Common myeloid progenitor, CD34-positive (primary cell): ENCODE data around the gene REEP1.

Source experiments
- CTCF ChIA-PET: fragments of 350-600 bp; sonication (Branson Sonifier 250); formaldehyde crosslinking; loops from one replicate; lab custom pipeline; 2021; ENCODE audit warnings: antibody characterized with exemption; lab: Charles Lee
- POLR2A ChIA-PET: fragments of 350-600 bp; sonication (Branson Sonifier 250); formaldehyde crosslinking; loops from one replicate; lab custom pipeline; 2021; ENCODE audit warnings: antibody characterized with exemption; lab: Charles Lee
- DNase-seq, 3 donors: peaks; one replicate each; pipeline versions ENCODE4 v3.0.0 to v3.0.0-alpha.2; 2013
- H3K27ac ChIP-seq, 2 experiments: 1 replicate in 1 of 2; 2 replicates in 1 of 2; pipeline ENCODE4 v1.7.0; 2013; ENCODE audit warnings: inconsistent platforms in 2 of 2, low read length in 2 of 2, mild to moderate bottlenecking in 2 of 2, low read depth in 1 of 2, moderate library complexity in 1 of 2; ENCODE audit not compliant: severe bottlenecking in 2 of 2, insufficient read depth in 1 of 2, poor library complexity in 1 of 2
- H3K27me3 ChIP-seq, 5 experiments: replicated peaks in 2 of 5; 1 replicate in 3 of 5; 2 replicates in 2 of 5; pipeline versions ENCODE4 v1.6.1 to v1.7.0; 2013; ENCODE audit warnings: low read length in 4 of 5, mild to moderate bottlenecking in 2 of 5, moderate library complexity in 2 of 5, inconsistent platforms in 1 of 5; ENCODE audit not compliant: insufficient read depth in 5 of 5, control insufficient read depth in 4 of 5
- H3K36me3 ChIP-seq, 4 experiments: 1 replicate in 2 of 4; 2 replicates in 2 of 4; pipeline versions ENCODE4 v1.6.1 to v1.7.0; 2013; ENCODE audit warnings: low read length in 3 of 4, control low read depth in 1 of 4, mild to moderate bottlenecking in 1 of 4; ENCODE audit not compliant: control insufficient read depth in 4 of 4, insufficient read depth in 4 of 4
- H3K4me1 ChIP-seq, 4 experiments: 1 replicate in 3 of 4; 2 replicates in 1 of 4; pipeline versions ENCODE4 v1.6.1 to v1.7.1; 2013; ENCODE audit warnings: low read length in 3 of 4, mild to moderate bottlenecking in 3 of 4, control low read depth in 1 of 4, inconsistent platforms in 1 of 4, moderate library complexity in 1 of 4; ENCODE audit not compliant: control insufficient read depth in 4 of 4, insufficient read depth in 4 of 4; ENCODE audit errors: control extremely low read depth in 1 of 4
- H3K4me3 ChIP-seq, 7 experiments: 1 replicate in 4 of 7; 2 replicates in 3 of 7; pipeline versions ENCODE4 v1.5.1 to v1.7.0; 2013; ENCODE audit warnings: mild to moderate bottlenecking in 7 of 7, low read length in 6 of 7, moderate library complexity in 6 of 7, inconsistent platforms in 2 of 7, low read depth in 2 of 7, control low read depth in 1 of 7; ENCODE audit not compliant: insufficient read depth in 4 of 7, control insufficient read depth in 1 of 7; ENCODE audit errors: extremely low read depth in 1 of 7
- H3K9me3 ChIP-seq, 5 experiments: 1 replicate in 4 of 5; 2 replicates in 1 of 5; pipeline versions ENCODE4 v1.6.1 to v1.7.1; 2013; ENCODE audit warnings: low read length in 4 of 5, mild to moderate bottlenecking in 2 of 5, inconsistent platforms in 1 of 5, low read depth in 1 of 5, moderate library complexity in 1 of 5; ENCODE audit not compliant: control insufficient read depth in 4 of 5, insufficient read depth in 2 of 5; ENCODE audit errors: control extremely low read depth in 1 of 5
- WGBS: methylation state at CpG from one replicate; pipeline ENCODE4 v1.1.5; 2013; ENCODE audit not compliant: insufficient coverage; 5-methylcytosine and 5-hydroxymethylcytosine counted together

REEP1 gene

GRCh38 chr2:86311879-86312278, 25.5 kb downstream of the REEP1 start:
- H3K4me1 ChIP-seq = no peaks in the 10 kb centered on the region
- ChIA-PET POLR2A (no interaction called here), CTCF (interaction anchor here (1.7 kb wide), 1 partner anchor 91 kb away, joined by 4 read pairs; no protein-coding TSS in a partner anchor)
- H3K27ac ChIP-seq = no peak overlapping the region
- H3K27me3 ChIP-seq = peaks cover 0 to 9% (median 0%) of the 10 kb centered on the region in 5 experiments
- peaks cover 0 to under 1% (median 0%) of the 10 kb centered on the region in 5 experiments for H3K9me3 ChIP-seq
- DNase-seq = no peak
- no peaks in the 10 kb centered on the region for H3K36me3 ChIP-seq
- no peak overlapping the region for H3K4me3 ChIP-seq
- 93% methylated on average over 4 of the region's 4 CpGs for WGBS

GRCh38 chr2:86309966-86310365, 27.5 kb downstream of the REEP1 start:
- CTCF ChIA-PET = interaction anchor here (1.0 kb wide), 1 partner anchor 28 kb away, joined by 3 read pairs; the partner anchor contains the start of gene REEP1
- no peak overlapping the region for H3K27ac ChIP-seq
- POLR2A ChIA-PET = no interaction called here
- no peaks in the 10 kb centered on the region for H3K4me1 ChIP-seq
- no peak overlapping the region for H3K4me3 ChIP-seq
- H3K36me3 ChIP-seq = no peaks in the 10 kb centered on the region
- no peak for DNase-seq
- 100% methylated on average over 4 of the region's 5 CpGs for WGBS
- no peaks in the 10 kb centered on the region for H3K9me3 ChIP-seq
- H3K27me3 ChIP-seq = peaks cover 0 to 11% (median 0%) of the 10 kb centered on the region in 5 experiments

GRCh38 chr2:86308984-86309695, 28.3 kb downstream of the REEP1 start:
- POLR2A ChIA-PET = no interaction called here
- Histone ChIP-seq H3K4me3 (no peak overlapping the region), H3K27ac (no peak overlapping the region), H3K36me3 (no peaks in the 10 kb centered on the region), H3K9me3 (no peaks in the 10 kb centered on the region), H3K27me3 (peaks cover 0 to 12% (median 3%) of the 10 kb centered on the region in 5 experiments), H3K4me1 (no peaks in the 10 kb centered on the region)
- CTCF ChIA-PET = interaction anchor here (1.0 kb wide), 1 partner anchor 29 kb away, joined by 3 read pairs; the partner anchor contains the start of gene REEP1
- DNase-seq = no peak
- WGBS = 96% methylated on average over 9 of the region's 10 CpGs

- ChIA-PET CTCF (no interaction called here), POLR2A (no interaction called here)
- DNase-seq = no peak
Measured at GRCh38 chr2:86308356-86308755, 29.1 kb downstream of the REEP1 start.

DNA sequence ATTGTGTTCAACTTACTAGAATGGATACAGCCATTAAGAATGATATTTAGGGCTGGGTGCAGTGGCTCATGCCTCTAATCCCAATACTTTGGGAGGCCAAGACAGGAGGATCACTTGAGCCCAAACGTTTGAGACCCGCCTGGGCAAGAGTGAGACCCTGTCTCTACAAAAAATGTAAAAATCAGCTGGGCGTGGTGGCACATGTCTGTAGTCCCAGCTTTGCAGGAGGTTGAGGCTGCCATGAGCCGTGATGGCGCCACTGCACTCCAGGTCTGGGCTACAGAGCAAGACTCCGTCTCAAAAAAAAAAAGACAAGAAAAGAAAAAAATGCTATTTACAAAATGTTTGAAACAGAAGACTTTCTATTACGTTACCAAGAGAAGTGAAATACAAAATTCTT, 30.0 kb downstream of the REEP1 start:
- ChIA-PET POLR2A (interaction anchor here (0.5 kb wide), 1 partner anchor 71 kb away, joined by 4 read pairs; no protein-coding TSS in a partner anchor), CTCF (no interaction called here)
- 97% methylated on average over 3 of the region's 7 CpGs for WGBS
- peaks cover 2 to 13% (median 5%) of the 10 kb centered on the region in 5 experiments for H3K27me3 ChIP-seq
- no peaks in the 10 kb centered on the region for H3K4me1 ChIP-seq
- DNase-seq = no peak
- no peaks in the 10 kb centered on the region for H3K36me3 ChIP-seq
- no peak overlapping the region for H3K4me3 ChIP-seq
- H3K9me3 ChIP-seq = no peaks in the 10 kb centered on the region
- no peak overlapping the region for H3K27ac ChIP-seq

More at GRCh38 chr2:86308356-86308755, 29.1 kb downstream of the REEP1 start:
- WGBS = 100% methylated on average over 6 of the region's 8 CpGs
- no peak overlapping the region for H3K27ac ChIP-seq
- peaks cover 2 to 13% (median 5%) of the 10 kb centered on the region in 5 experiments for H3K27me3 ChIP-seq
- H3K4me3 ChIP-seq = no peak overlapping the region
- H3K4me1 ChIP-seq = no peaks in the 10 kb centered on the region
- no peaks in the 10 kb centered on the region for H3K9me3 ChIP-seq
- no peaks in the 10 kb centered on the region for H3K36me3 ChIP-seq

GRCh38 chr2:86305915-86306254, 31.5 kb downstream of the REEP1 start:
- 100% methylated on average over 2 of the region's 5 CpGs for WGBS
- POLR2A ChIA-PET = no interaction called here
- Histone ChIP-seq H3K4me3 (no peak overlapping the region), H3K9me3 (peaks cover 0 to 1% (median 0%) of the 10 kb centered on the region in 5 experiments), H3K27me3 (peaks cover 5 to 16% (median 9%) of the 10 kb centered on the region in 5 experiments), H3K27ac (no peak overlapping the region), H3K4me1 (no peaks in the 10 kb centered on the region), H3K36me3 (no peaks in the 10 kb centered on the region)
- CTCF ChIA-PET = no interaction called here
- no peak for DNase-seq

DNA sequence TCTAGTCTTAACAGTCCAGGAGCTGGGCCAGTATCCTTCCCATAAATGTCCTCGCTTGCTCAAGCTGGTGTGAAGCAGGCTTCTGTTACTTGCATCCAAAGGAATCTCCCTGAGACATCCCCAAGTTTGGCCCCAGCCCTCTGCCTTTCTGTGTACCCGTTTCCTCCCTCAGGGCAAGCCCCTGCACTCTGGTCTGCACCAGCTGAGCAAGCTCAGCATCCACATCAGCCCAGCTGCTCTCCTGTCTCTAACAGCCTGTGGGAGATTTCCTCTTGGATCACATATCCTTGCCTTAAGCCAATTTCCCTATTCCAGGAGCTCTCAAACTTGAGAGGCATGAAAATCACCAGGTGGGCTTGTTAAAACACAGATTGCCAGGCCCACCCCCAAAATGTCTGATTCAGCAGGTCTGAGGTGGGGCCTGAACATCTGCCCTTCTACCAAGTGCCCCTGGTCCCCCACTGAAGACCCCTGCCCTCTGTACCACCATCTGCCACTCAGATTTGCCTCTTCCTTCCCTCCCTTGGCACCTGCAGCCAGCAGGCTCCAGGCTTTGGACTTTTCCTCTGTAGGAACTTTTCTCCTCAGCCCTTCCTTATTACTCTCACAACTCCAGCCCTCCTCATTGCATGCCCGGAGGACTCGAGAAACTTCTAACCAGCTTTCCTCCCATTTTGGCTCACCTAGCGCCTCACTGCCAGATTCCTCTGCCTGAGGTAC, 32.1 kb downstream of the REEP1 start:
- no peaks in the 10 kb centered on the region for H3K36me3 ChIP-seq
- H3K27me3 ChIP-seq = peaks cover 7 to 19% (median 9%) of the 10 kb centered on the region in 5 experiments
- H3K4me1 ChIP-seq = no peaks in the 10 kb centered on the region
- no peak overlapping the region for H3K27ac ChIP-seq
- no peak for DNase-seq
- POLR2A ChIA-PET = no interaction called here
- 92% methylated on average over 5 of the region's 5 CpGs for WGBS
- no peak overlapping the region for H3K4me3 ChIP-seq
- H3K9me3 ChIP-seq = peaks cover 0 to 1% (median 0%) of the 10 kb centered on the region in 5 experiments
- CTCF ChIA-PET = interaction anchor here (1.3 kb wide), 1 partner anchor 10 kb away, joined by 3 read pairs; no protein-coding TSS in a partner anchor
